H9 (cell line): Measurements from ENCODE around the gene MRRF. TPM values are rescaled to one million over a fixed set of nuclear protein-coding genes. Genes with fewer than 3 reads are reported as not detected.

ENCODE experiments used
- DNase-seq: peaks from one replicate; pipeline ENCODE4 v3.0.0-alpha.2; 2017
- H2AFZ ChIP-seq: one replicate; pipeline ENCODE4 v1.6.1; 2013; ENCODE audit warnings: mild to moderate bottlenecking, low read length, control low read depth, moderate library complexity
- H2AK5ac ChIP-seq: 2 replicates; pipeline ENCODE4 v1.6.1; 2013; ENCODE audit warnings: low read length, control low read depth, mixed read lengths; ENCODE audit not compliant: insufficient read length
- H2BK120ac ChIP-seq: one replicate; pipeline ENCODE4 v1.6.1; 2013; ENCODE audit warnings: low read depth, mild to moderate bottlenecking, low read length, control low read depth, inconsistent platforms; ENCODE audit not compliant: poor library complexity, severe bottlenecking
- H2BK12ac ChIP-seq: 2 replicates; pipeline ENCODE4 v1.6.1; 2013; ENCODE audit warnings: low read length, control low read depth, mixed read lengths, low read depth; ENCODE audit not compliant: insufficient read length
- H2BK15ac ChIP-seq: 2 replicates; pipeline ENCODE4 v1.6.1; 2013; ENCODE audit warnings: low read depth, low read length, control low read depth
- H2BK20ac ChIP-seq: one replicate; pipeline ENCODE4 v1.6.1; 2013; ENCODE audit warnings: low read depth, mild to moderate bottlenecking, low read length, control low read depth, inconsistent platforms; ENCODE audit not compliant: poor library complexity, severe bottlenecking
- H2BK5ac ChIP-seq: 2 replicates; pipeline ENCODE4 v1.6.1; 2013; ENCODE audit warnings: low read length, control low read depth, mixed read lengths; ENCODE audit not compliant: insufficient read length
- H3K14ac ChIP-seq: 2 replicates; pipeline ENCODE4 v1.6.1; 2013; ENCODE audit warnings: low read length, control low read depth; ENCODE audit not compliant: insufficient read depth
- H3K18ac ChIP-seq: 2 replicates; pipeline ENCODE4 v1.6.1; 2013; ENCODE audit warnings: low read depth, mild to moderate bottlenecking, mixed read lengths, low read length, control low read depth; ENCODE audit not compliant: insufficient read length
- H3K23ac ChIP-seq: 2 replicates; pipeline ENCODE4 v1.6.1; 2013; ENCODE audit warnings: low read length, control low read depth, mixed read lengths, low read depth; ENCODE audit not compliant: insufficient read length
- H3K23me2 ChIP-seq: 2 replicates; pipeline ENCODE4 v1.6.1; 2013; ENCODE audit warnings: low read depth, mild to moderate bottlenecking, mixed read lengths, low read length, control low read depth; ENCODE audit not compliant: insufficient read length, poor library complexity, severe bottlenecking
- H3K27ac ChIP-seq: 2 replicates; pipeline ENCODE4 v1.5.1; 2013; ENCODE audit warnings: low read length, control low read depth, mixed read lengths, low read depth; ENCODE audit not compliant: insufficient read length
- H3K27me3 ChIP-seq: 2 replicates; pipeline ENCODE4 v1.6.1; 2013; ENCODE audit warnings: low read length, control low read depth, inconsistent platforms; ENCODE audit not compliant: insufficient read depth
- H3K4ac ChIP-seq: 2 replicates; pipeline ENCODE4 v1.6.1; 2013; ENCODE audit warnings: low read depth, mild to moderate bottlenecking, control low read depth, inconsistent platforms, low read length, moderate library complexity
- H3K4me1 ChIP-seq: 2 replicates; pipeline ENCODE4 v1.6.1; 2013; ENCODE audit warnings: low read length, control low read depth, inconsistent platforms; ENCODE audit not compliant: insufficient read depth
- H3K4me2 ChIP-seq: 2 replicates; pipeline ENCODE4 v1.6.1; 2013; ENCODE audit warnings: low read length, control low read depth, mixed read lengths; ENCODE audit not compliant: insufficient read length, insufficient read depth
- H3K56ac ChIP-seq: 2 replicates; pipeline ENCODE4 v1.6.1; 2013; ENCODE audit warnings: low read depth, mild to moderate bottlenecking, mixed read lengths, low read length, control low read depth; ENCODE audit not compliant: insufficient read length
- H3K79me1 ChIP-seq: 2 replicates; pipeline ENCODE4 v1.6.1; 2013; ENCODE audit warnings: low read depth, mild to moderate bottlenecking, moderate library complexity, low read length, control low read depth, inconsistent platforms; ENCODE audit not compliant: insufficient read depth, poor library complexity, severe bottlenecking
- H3K79me2 ChIP-seq: 2 replicates; pipeline ENCODE4 v1.6.1; 2013; ENCODE audit warnings: low read length, control low read depth, inconsistent platforms; ENCODE audit not compliant: insufficient read depth
- H3K9ac ChIP-seq: 2 replicates; pipeline ENCODE4 v1.6.1; 2013; ENCODE audit warnings: low read length, control low read depth, mixed read lengths; ENCODE audit not compliant: insufficient read length; ENCODE audit errors: extremely low read depth
- H3K9me3 ChIP-seq: one replicate; pipeline ENCODE4 v1.6.1; 2013; ENCODE audit warnings: low read depth, low read length, inconsistent platforms; ENCODE audit not compliant: control insufficient read depth
- H3T11ph ChIP-seq: one replicate; pipeline ENCODE4 v1.6.1; 2013; ENCODE audit warnings: mild to moderate bottlenecking, low read length, control low read depth, inconsistent platforms
- H4K20me1 ChIP-seq: one replicate; pipeline ENCODE4 v1.6.1; 2013; ENCODE audit not compliant: control insufficient read depth, insufficient read length, insufficient read depth
- H4K5ac ChIP-seq: 2 replicates; pipeline ENCODE4 v1.6.1; 2013; ENCODE audit warnings: low read depth, mild to moderate bottlenecking, mixed read lengths, low read length, control low read depth; ENCODE audit not compliant: insufficient read length
- H4K8ac ChIP-seq: replicated peaks from 2 replicates; pipeline ENCODE4 v1.6.1; 2013; ENCODE audit warnings: low read length, control low read depth, mixed read lengths, low read depth; ENCODE audit not compliant: insufficient read length
- H4K91ac ChIP-seq: 2 replicates; pipeline ENCODE4 v1.6.1; 2013; ENCODE audit warnings: low read depth, mild to moderate bottlenecking, moderate library complexity, mixed read lengths, low read length, control low read depth; ENCODE audit not compliant: insufficient read length
- H3K27ac Mint-ChIP-seq, 3 experiments: 2 replicates in 2 of 3; 3 replicates in 1 of 3; pipeline ENCODE4 v1.8.0; 2020 to 2021; ENCODE audit warnings: mixed read lengths in 3 of 3, mild to moderate bottlenecking in 1 of 3, moderate library complexity in 1 of 3
- H3K27me3 Mint-ChIP-seq: 2 replicates; pipeline ENCODE4 v1.8.0; 2021; ENCODE audit warnings: low read depth, mild to moderate bottlenecking, moderate library complexity, mixed read lengths
- H3K36me3 Mint-ChIP-seq, 3 experiments: 2 replicates in 2 of 3; 3 replicates in 1 of 3; pipeline ENCODE4 v1.8.0; 2020 to 2021; ENCODE audit warnings: low read depth in 3 of 3, mixed read lengths in 3 of 3; ENCODE audit not compliant: insufficient read depth in 1 of 3
- H3K4me1 Mint-ChIP-seq, 2 experiments: 2 replicates each; pipeline ENCODE4 v1.8.0; 2020; ENCODE audit warnings: mixed read lengths in 2 of 2
- H3K4me3 Mint-ChIP-seq, 2 experiments: 2 replicates in 1 of 2; 3 replicates in 1 of 2; pipeline ENCODE4 v1.8.0; 2020 to 2021; ENCODE audit warnings: mild to moderate bottlenecking in 2 of 2, mixed read lengths in 2 of 2, moderate library complexity in 1 of 2
- H3K9me3 Mint-ChIP-seq, 2 experiments: 2 replicates in 1 of 2; 3 replicates in 1 of 2; pipeline ENCODE4 v1.8.0; 2020; ENCODE audit warnings: mild to moderate bottlenecking in 2 of 2, mixed read lengths in 2 of 2, moderate library complexity in 1 of 2
- CTCF ChIP-seq: fragments of 200-600 bp; sonication (generic); conservative IDR thresholded peaks from 3 replicates; pipeline ENCODE4 v1.8.0; 2021; ENCODE audit warnings: antibody characterized with exemption, mild to moderate bottlenecking
- WGBS: extraction: QIAGEN DNeasy Blood & Tissue Kit; methylation state at CpG from one replicate; pipeline ENCODE4 v1.1.7; 2013; ENCODE audit warnings: missing lambda C conversion rate, low lambda C conversion rate, mixed read lengths; ENCODE audit not compliant: insufficient read length; ENCODE audit errors: extremely low coverage; 5-methylcytosine and 5-hydroxymethylcytosine counted together
- total RNA-seq: library from RNA; stranded (reverse); gene quantifications from 2 replicates; pipeline ENCODE4 v1.2.1, GENCODE V29; 2021

The MRRF gene
- total RNA-seq, 1 experiment from 2014 or later, result 33.7 TPM

- H3K36me3 Mint-ChIP-seq, result no peaks in the 10 kb centered on the region
- no peak overlapping the region for H3K27ac Mint-ChIP-seq
- no peaks in the 10 kb centered on the region for H3K27me3 ChIP-seq
- no peak overlapping the region for H2BK20ac ChIP-seq
- no peak overlapping the region for H3K4me2 ChIP-seq
- H4K20me1 ChIP-seq, result no peaks in the 10 kb centered on the region
- H3K23ac ChIP-seq, result no peak overlapping the region
- peaks cover 14% of the 10 kb centered on the region; the same call in 1 of the 2 replicates for H3K4me1 ChIP-seq
- peak overlapping the region in 1 of 2 experiments; percentile 25; a peak in 1 of 5 replicates for H3K4me3 Mint-ChIP-seq
- TF ChIP-seq CTCF, result no peak
- H3K9me3 ChIP-seq, result no peaks in the 10 kb centered on the region
- no peak overlapping the region for H2AFZ ChIP-seq
- peaks cover 9% of the 10 kb centered on the region for H3K27me3 Mint-ChIP-seq
- no peak overlapping the region for H4K5ac ChIP-seq
- H3K23me2 ChIP-seq, result no peaks in the 10 kb centered on the region
- no peak overlapping the region for H2BK5ac ChIP-seq
- no peak overlapping the region for H2BK120ac ChIP-seq
- H4K8ac ChIP-seq, result no peak overlapping the region
- DNase-seq, result no peak
- no peak overlapping the region for H4K91ac ChIP-seq
- no peak overlapping the region for H3K4ac ChIP-seq
- no CpG with 5 or more reads among the region's 5 CpGs for WGBS
- no peaks in the 10 kb centered on the region for H3K79me2 ChIP-seq
- H2BK15ac ChIP-seq, result no peak overlapping the region
- H3K14ac ChIP-seq, result no peak overlapping the region
- H3K9ac ChIP-seq, result no peak overlapping the region
- H3K4me1 Mint-ChIP-seq, result peaks cover 57 to 76% of the 10 kb centered on the region in 2 experiments
- H3K18ac ChIP-seq, result no peak overlapping the region
- H3K56ac ChIP-seq, result no peak overlapping the region
- no peak overlapping the region for H3T11ph ChIP-seq
- no peaks in the 10 kb centered on the region for H3K79me1 ChIP-seq
- no peak overlapping the region for H3K27ac ChIP-seq
- no peak overlapping the region for H2BK12ac ChIP-seq
- no peaks in the 10 kb centered on the region for H3K9me3 Mint-ChIP-seq
- no peak overlapping the region for H2AK5ac ChIP-seq
These were observed 71.5 kb downstream of the MRRF start for GRCh38 chr9:122336189-122336588.
